A673 (cell line): ENCODE results near the gene P2RY6.

ENCODE experiments used
- CTCF ChIP-seq: fragments of 300-800, 200-600 bp; sonication (generic); conservative IDR thresholded peaks from 2 replicates; pipeline ENCODE4 v1.5.1; 2017; ENCODE audit warnings: low read depth, mild to moderate bottlenecking, antibody characterized with exemption, low read length, moderate library complexity, mixed read lengths
- EZH2 ChIP-seq: fragments of 200-600 bp; sonication (generic); IDR thresholded peaks from 2 replicates; pipeline ENCODE4 v1.6.1; 2017; ENCODE audit warnings: borderline replicate concordance, low read depth, mild to moderate bottlenecking, mixed read lengths, antibody characterized with exemption, low read length; ENCODE audit not compliant: poor library complexity, severe bottlenecking

DNA sequence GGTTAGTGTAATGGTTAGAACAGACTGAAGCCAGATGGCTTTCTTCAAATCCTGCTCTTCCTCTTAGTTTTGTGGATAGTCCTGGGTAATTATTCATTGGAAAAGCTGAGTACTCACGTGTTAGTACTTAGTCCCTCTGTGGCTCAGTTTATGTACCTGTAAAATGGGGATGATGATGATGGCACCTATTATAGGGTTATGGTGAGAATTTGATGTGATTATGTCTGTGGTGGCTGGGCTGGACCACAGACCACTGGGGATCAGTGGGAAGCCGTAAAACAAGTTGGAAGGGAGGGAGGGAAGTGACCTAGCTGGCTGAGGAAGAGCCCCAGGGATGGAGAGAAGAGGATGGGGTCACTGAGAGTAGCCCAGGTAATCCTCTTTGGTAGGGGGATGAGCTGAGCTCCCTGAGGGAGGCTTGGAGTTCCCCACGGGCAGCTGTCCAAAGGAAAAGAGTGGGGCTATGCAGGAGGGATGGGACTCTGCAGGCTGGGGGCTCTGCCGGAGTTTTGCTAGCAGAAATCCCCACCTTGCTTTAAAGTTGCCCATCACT is 55.8 kb downstream of the P2RY6 start:
- TF ChIP-seq CTCF (no peak), EZH2 (no peak)
